ENCODE results near the gene PRPH. TPM values are rescaled to one million over a fixed set of nuclear protein-coding genes. Genes with fewer than 3 reads are reported as not detected.

Gene PRPH
- total RNA-seq, 1 donor from 2014 or later = not detected

DNA sequence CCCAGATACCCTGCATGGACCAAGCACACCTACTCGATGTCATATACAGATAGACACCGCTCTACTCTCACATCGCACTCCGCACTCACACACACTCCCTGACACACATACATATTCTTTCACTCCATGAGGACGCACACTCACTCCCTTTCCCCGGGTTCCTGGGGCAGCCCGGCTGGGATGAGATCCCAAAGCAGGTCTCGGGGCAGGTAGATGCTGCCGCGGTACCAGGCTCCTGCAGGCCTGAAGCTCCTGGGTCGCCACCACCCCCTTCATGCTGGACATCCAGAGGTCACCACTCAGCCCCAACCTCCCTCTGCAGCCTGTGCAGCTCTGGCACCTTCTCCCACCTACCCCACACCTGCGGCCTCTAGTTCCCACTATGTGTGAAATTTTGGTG lies 39.7 kb downstream of the PRPH start:
- peaks cover 26% of the 10 kb centered on the region for H3K36me3 Mint-ChIP-seq (ENCODE audit: low read depth)
- intact Hi-C loops (cut with micrococcal nuclease) = loop anchor here (5.0 kb wide), 1 partner anchor 352 kb away; no protein-coding TSS in a partner anchor
- peaks cover 17% of the 10 kb centered on the region for H3K4me1 Mint-ChIP-seq (ENCODE audit: low read depth)
- DNase-seq (ENCODE audit: low spot score) = no peak
- H3K4me3 Mint-ChIP-seq (ENCODE audit: low read depth) = no peak overlapping the region
- no peaks in the 10 kb centered on the region for H3K9me3 Mint-ChIP-seq
- peaks cover 62% of the 10 kb centered on the region for H3K27me3 Mint-ChIP-seq (ENCODE audit: low read depth)
- no peak overlapping the region for H3K27ac Mint-ChIP-seq

GRCh38 chr12:49335118-49335954 lies 40.4 kb downstream of the PRPH start:
- Mint-ChIP-seq H3K27me3 (ENCODE audit: low read depth) (peaks cover 68% of the 10 kb centered on the region), H3K36me3 (ENCODE audit: low read depth) (peaks cover 21% of the 10 kb centered on the region), H3K4me1 (ENCODE audit: low read depth) (peaks cover 17% of the 10 kb centered on the region), H3K9me3 (no peaks in the 10 kb centered on the region), H3K4me3 (ENCODE audit: low read depth) (no peak overlapping the region), H3K27ac (no peak overlapping the region)
- DNase-seq (ENCODE audit: low spot score) = no peak
- intact Hi-C loops (cut with micrococcal nuclease) = loop anchor here (5.0 kb wide), 1 partner anchor 353 kb away; no protein-coding TSS in a partner anchor

- Mint-ChIP-seq H3K9me3 (no peaks in the 10 kb centered on the region), H3K4me1 (ENCODE audit: low read depth) (peaks cover 17% of the 10 kb centered on the region), H3K27ac (no peak overlapping the region), H3K27me3 (ENCODE audit: low read depth) (peaks cover 76% of the 10 kb centered on the region), H3K36me3 (ENCODE audit: low read depth) (peaks cover 16% of the 10 kb centered on the region), H3K4me3 (ENCODE audit: low read depth) (no peak overlapping the region)
- DNase-seq (ENCODE audit: low spot score) = no peak
- intact Hi-C loops (cut with micrococcal nuclease) = loop anchor here (5.0 kb wide), 1 partner anchor 354 kb away; no protein-coding TSS in a partner anchor
These were observed 41.2 kb downstream of the PRPH start for GRCh38 chr12:49335955-49336644.

DNA sequence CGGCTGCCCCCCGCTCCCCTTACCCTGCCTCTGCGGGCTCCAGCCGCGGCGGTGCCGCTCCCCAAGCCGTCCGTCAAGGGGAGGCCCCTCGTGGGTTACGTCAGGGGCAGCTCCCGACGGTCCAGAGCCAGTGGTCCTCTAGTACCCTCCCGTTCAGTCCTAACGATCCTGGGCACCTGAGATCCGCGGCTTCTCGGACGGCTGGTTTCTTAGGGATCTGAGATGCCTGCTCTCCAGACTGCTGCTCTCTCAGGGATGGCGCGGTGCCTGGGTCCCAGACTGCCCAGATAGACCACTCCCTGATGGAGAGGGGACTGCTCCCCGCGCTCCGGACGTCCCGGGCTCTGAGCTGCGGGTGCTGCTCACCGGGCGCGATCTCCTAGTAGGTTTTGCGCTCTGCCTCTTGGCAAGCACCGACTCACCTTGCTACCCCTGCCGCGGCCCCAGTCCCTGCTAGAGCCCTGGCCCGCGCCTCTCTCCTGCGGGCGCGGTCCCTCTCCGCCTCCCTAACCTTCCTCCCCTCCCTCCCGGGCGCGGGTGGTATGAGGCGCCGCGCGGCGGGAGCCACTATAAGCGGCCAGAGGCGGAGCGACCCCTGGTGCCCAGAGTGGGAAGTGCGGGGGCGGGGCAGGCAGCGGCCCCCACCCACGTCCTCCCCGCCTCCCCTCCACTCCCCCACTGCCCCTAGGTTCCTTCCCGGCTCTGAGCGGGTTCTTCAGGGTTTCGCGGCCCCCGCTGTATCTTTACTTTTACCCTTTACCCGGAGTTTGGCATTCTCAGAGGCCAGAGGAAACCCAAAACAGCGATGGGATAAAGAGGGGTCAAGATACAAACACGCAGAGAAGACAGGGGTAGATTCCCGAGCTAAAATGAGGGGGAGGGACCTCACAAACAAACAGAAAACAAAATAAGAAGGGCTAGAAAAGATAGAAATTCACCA lies 42.0 kb downstream of the PRPH start, which contains the start of gene C1QL4:
Gene C1QL4, minus strand, starts transcription at position 544 of the 940 bp plus-strand sequence. CDS start 711 bp downstream, outside the sequence.
- DNase-seq (ENCODE audit: low spot score) = peak; percentile 82
- intact Hi-C loops (cut with micrococcal nuclease) = loop anchor here (5.0 kb wide), 1 partner anchor 355 kb away; no protein-coding TSS in a partner anchor
- H3K4me1 Mint-ChIP-seq (ENCODE audit: low read depth) = peaks cover 17% of the 10 kb centered on the region
- peak within 1 kb of the TSS; percentile 59 for H3K4me3 Mint-ChIP-seq (ENCODE audit: low read depth)
- no peak within 1 kb of the TSS for H3K27ac Mint-ChIP-seq
- peaks cover 78% of the 10 kb centered on the region for H3K27me3 Mint-ChIP-seq (ENCODE audit: low read depth)
- H3K36me3 Mint-ChIP-seq (ENCODE audit: low read depth) = peaks cover 8% of the 10 kb centered on the region
- H3K9me3 Mint-ChIP-seq = no peaks in the 10 kb centered on the region

DNA sequence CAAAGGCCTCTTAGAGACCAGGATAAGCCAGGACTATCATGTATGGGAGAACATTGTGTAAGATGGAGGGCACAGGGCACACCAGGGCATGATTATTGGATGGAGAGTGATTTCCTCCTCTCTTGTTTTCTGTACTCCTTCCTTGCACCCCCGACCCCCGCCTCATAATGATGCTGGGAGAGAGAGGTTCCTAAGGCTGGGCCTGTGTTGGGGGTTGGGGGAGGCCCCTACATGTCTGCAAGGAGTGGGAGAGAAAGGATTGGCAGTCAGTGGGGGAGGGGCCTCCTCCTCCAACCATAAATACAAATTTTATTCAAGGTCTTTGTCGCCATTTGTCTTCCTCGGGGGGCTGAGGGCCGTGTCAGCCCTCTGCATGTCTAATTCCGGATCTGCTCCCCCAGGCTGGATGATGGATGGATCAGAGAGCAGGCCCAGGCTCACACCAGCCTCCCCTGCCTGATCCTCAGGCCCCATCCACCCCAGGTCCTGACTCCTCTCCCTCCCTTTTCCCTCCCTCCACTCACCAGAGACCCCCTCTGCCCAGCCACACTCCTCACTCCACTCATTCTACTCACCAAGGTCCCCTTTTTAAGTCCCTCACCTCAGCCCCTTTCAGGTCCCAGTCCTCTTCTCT lies 44.0 kb downstream of the PRPH start:
- H3K27ac Mint-ChIP-seq = no peak overlapping the region
- H3K4me1 Mint-ChIP-seq (ENCODE audit: low read depth) = peaks cover 23% of the 10 kb centered on the region
- H3K36me3 Mint-ChIP-seq (ENCODE audit: low read depth) = no peaks in the 10 kb centered on the region
- no peaks in the 10 kb centered on the region for H3K9me3 Mint-ChIP-seq
- peaks cover 79% of the 10 kb centered on the region for H3K27me3 Mint-ChIP-seq (ENCODE audit: low read depth)
- H3K4me3 Mint-ChIP-seq (ENCODE audit: low read depth) = no peak overlapping the region
- intact Hi-C loops (cut with micrococcal nuclease) = loop anchor here (2.0 to 5.0 kb wide), 2 partner anchors 248 to 357 kb away; no protein-coding TSS in a partner anchor
- DNase-seq (ENCODE audit: low spot score) = no peak

GRCh38 chr12:49339464-49339861 lies 44.5 kb downstream of the PRPH start:
- H3K27ac Mint-ChIP-seq = no peak overlapping the region
- H3K27me3 Mint-ChIP-seq (ENCODE audit: low read depth) = peaks cover 80% of the 10 kb centered on the region
- H3K4me1 Mint-ChIP-seq (ENCODE audit: low read depth) = peaks cover 25% of the 10 kb centered on the region
- no peaks in the 10 kb centered on the region for H3K36me3 Mint-ChIP-seq (ENCODE audit: low read depth)
- intact Hi-C loops (cut with micrococcal nuclease) = loop anchor here (2.0 to 5.0 kb wide), 2 partner anchors 249 to 357 kb away; no protein-coding TSS in a partner anchor
- no peak for DNase-seq (ENCODE audit: low spot score)
- H3K9me3 Mint-ChIP-seq = no peaks in the 10 kb centered on the region
- H3K4me3 Mint-ChIP-seq (ENCODE audit: low read depth) = no peak overlapping the region

DNA sequence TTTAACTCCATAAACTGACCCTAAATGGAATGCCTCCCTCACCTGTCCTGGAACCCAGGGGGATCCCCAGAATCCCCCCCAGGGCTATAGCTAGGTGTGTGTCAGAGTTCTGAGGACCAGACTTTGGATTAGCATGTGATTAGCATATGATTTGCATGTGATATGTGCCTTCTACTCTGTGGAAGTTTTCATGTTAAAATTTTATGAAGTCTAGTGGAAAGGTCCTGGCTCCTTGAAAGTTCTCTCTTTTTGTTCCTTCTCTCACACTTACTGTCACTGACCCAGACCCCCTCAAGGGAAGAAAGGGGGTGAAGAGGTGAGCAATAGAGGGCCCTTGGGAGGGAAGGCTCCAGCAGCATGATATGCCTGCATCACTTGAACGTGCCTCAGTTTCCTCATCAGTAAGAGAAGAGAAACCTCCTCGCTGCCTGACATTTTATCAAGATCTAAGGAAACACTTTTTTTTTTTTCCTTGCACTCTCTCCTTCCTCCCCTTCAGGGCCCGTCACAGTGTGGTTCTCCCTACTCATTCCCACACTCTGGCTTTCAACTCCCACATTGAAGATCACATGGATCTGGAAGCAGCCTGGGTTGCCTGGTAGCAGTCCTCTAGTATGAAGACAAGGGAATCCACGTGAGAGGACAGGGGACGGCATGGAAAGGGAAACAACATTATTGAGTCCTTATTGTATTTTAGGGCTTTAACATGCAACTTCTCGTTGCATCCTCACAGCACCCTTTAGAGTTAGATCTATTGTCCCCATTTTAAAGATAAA lies 45.3 kb downstream of the PRPH start:
- H3K4me1 Mint-ChIP-seq (ENCODE audit: low read depth) = peaks cover 25% of the 10 kb centered on the region
- no peak overlapping the region for H3K4me3 Mint-ChIP-seq (ENCODE audit: low read depth)
- no peaks in the 10 kb centered on the region for H3K9me3 Mint-ChIP-seq
- H3K36me3 Mint-ChIP-seq (ENCODE audit: low read depth) = no peaks in the 10 kb centered on the region
- DNase-seq (ENCODE audit: low spot score) = no peak
- H3K27me3 Mint-ChIP-seq (ENCODE audit: low read depth) = peaks cover 75% of the 10 kb centered on the region
- intact Hi-C loops (cut with micrococcal nuclease) = no loop called here
- H3K27ac Mint-ChIP-seq = no peak overlapping the region

GRCh38 chr12:49340971-49341776 lies 46.2 kb downstream of the PRPH start:
- Mint-ChIP-seq H3K9me3 (no peaks in the 10 kb centered on the region), H3K4me3 (ENCODE audit: low read depth) (no peak overlapping the region), H3K4me1 (ENCODE audit: low read depth) (peaks cover 23% of the 10 kb centered on the region), H3K36me3 (ENCODE audit: low read depth) (no peaks in the 10 kb centered on the region), H3K27me3 (ENCODE audit: low read depth) (peaks cover 76% of the 10 kb centered on the region), H3K27ac (no peak overlapping the region)
- no peak for DNase-seq (ENCODE audit: low spot score)
- intact Hi-C loops (cut with micrococcal nuclease) = no loop called here

DNA sequence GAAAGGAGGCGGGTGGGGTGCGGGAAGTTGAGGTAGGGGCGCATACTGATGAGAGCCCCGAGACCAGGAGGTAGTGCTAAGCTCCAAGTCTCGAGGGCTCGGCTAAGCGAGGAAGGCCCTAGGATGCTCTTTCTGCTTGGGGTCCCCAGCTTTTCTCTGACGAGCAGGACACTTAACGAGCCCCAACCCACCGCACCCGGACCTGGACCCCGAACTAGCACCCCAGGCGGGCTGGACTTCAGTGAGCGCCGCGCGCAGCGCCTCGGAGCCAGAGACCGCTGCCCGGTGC lies 46.8 kb downstream of the PRPH start:
- H3K27ac Mint-ChIP-seq = no peak overlapping the region
- no peaks in the 10 kb centered on the region for H3K36me3 Mint-ChIP-seq (ENCODE audit: low read depth)
- no peak overlapping the region for H3K4me3 Mint-ChIP-seq (ENCODE audit: low read depth)
- H3K27me3 Mint-ChIP-seq (ENCODE audit: low read depth) = peaks cover 81% of the 10 kb centered on the region
- H3K4me1 Mint-ChIP-seq (ENCODE audit: low read depth) = peaks cover 25% of the 10 kb centered on the region
- no peaks in the 10 kb centered on the region for H3K9me3 Mint-ChIP-seq
- intact Hi-C loops (cut with micrococcal nuclease) = loop anchor here (1.0 kb wide), 2 partner anchors 45 to 53 kb away; no protein-coding TSS in a partner anchor
- no peak for DNase-seq (ENCODE audit: low spot score)

DNA sequence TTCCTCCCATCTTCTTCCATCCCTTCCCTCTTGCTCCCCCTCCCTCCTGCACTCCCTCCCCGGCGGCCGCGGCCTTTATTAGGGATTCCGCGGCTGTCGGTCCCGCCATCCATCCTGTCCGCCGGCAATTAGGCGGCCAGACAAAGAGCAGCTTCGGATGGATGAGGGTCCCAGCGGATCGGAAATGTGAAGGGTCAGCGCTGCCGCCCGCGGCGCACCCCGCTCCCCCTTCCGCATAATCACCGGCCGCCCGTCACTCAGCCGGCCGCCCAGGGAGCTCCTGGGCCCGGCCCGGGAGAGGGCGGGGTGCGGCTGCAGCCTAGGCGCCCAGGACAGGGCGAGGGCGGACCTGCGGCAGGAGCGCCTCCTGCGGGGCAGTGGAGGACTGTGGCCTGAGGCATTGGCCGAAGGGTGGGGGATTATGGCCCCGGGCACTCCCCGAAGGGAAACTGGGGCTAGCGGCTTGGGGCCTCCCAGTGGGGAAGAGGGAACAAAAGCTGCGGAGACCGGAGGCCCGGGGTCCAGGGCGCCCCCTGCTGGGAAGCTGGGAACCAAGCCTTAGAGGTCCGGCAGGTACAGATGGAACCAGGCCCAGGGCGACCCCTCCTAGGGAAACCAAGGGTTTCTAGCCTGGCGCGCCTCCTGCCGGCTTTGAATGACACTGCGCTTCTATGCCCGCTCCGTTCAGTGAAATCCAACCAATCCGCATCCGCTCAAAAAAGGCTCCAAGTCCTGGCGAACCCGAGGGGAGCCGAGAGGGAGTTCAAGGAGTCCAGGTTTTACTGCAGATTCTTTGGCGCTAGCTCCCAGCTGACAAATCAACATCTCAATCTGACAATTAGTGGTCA lies 47.3 kb downstream of the PRPH start:
- Mint-ChIP-seq H3K36me3 (ENCODE audit: low read depth) (no peaks in the 10 kb centered on the region), H3K4me3 (ENCODE audit: low read depth) (peak overlapping the region; percentile 37), H3K4me1 (ENCODE audit: low read depth) (peaks cover 26% of the 10 kb centered on the region), H3K27me3 (ENCODE audit: low read depth) (peaks cover 81% of the 10 kb centered on the region), H3K9me3 (no peaks in the 10 kb centered on the region), H3K27ac (no peak overlapping the region)
- DNase-seq (ENCODE audit: low spot score) = peak; percentile 67
- intact Hi-C loops (cut with micrococcal nuclease) = loop anchor here (1.0 kb wide), 2 partner anchors 46 to 54 kb away; no protein-coding TSS in a partner anchor
